GM18526 (cell line): ENCODE measurements around the gene TSPAN15.

Source experiments
- POLR2A ChIP-seq: IDR thresholded peaks from 3 replicates; pipeline ENCODE4 v1.6.1; 2011; ENCODE audit not compliant: insufficient read length; ENCODE audit errors: extremely low read depth

Gene TSPAN15

GRCh38 chr10:69452676-69453415 is 1.6 kb downstream of the TSPAN15 start:
- no peak for TF ChIP-seq POLR2A

- no peak for TF ChIP-seq POLR2A
Measured at GRCh38 chr10:69453795-69454194, 2.5 kb downstream of the TSPAN15 start.

- TF ChIP-seq POLR2A: no peak
Measured at GRCh38 chr10:69455006-69455763, 3.9 kb downstream of the TSPAN15 start.

- no peak for TF ChIP-seq POLR2A
Measured at GRCh38 chr10:69456880-69457693, 5.8 kb downstream of the TSPAN15 start.

- no peak for TF ChIP-seq POLR2A
Measured at GRCh38 chr10:69457771-69458237, 6.5 kb downstream of the TSPAN15 start.

GRCh38 chr10:69458430-69459100 is 7.3 kb downstream of the TSPAN15 start:
- TF ChIP-seq POLR2A: no peak

GRCh38 chr10:69459101-69459790 is 8.0 kb downstream of the TSPAN15 start:
- TF ChIP-seq POLR2A: no peak

- no peak for TF ChIP-seq POLR2A
Measured at GRCh38 chr10:69459893-69460575, 8.8 kb downstream of the TSPAN15 start.

GRCh38 chr10:69460576-69461242 is 9.4 kb downstream of the TSPAN15 start:
- no peak for TF ChIP-seq POLR2A

GRCh38 chr10:69461243-69462025 is 10.2 kb downstream of the TSPAN15 start:
- no peak for TF ChIP-seq POLR2A

- TF ChIP-seq POLR2A: no peak
Measured at GRCh38 chr10:69463886-69464285, 12.6 kb downstream of the TSPAN15 start.

GRCh38 chr10:69464401-69464800 is 13.1 kb downstream of the TSPAN15 start:
- no peak for TF ChIP-seq POLR2A

GRCh38 chr10:69464801-69465401 is 13.6 kb downstream of the TSPAN15 start:
- TF ChIP-seq POLR2A: no peak
